ENCODE results near the gene ATP2C2. TPM values are rescaled to one million over a fixed set of nuclear protein-coding genes. Genes with fewer than 3 reads are reported as not detected.

The ATP2C2 gene
- total and polyA plus RNA-seq, 9 of the 15 experiments (the other 6 are each of a cell fraction or from before 2014, with no cell fraction given): 0.75 TPM; not detected in 8

GRCh38 chr16:84460406-84461028 lies 92.2 kb downstream of the ATP2C2 start:
- BruUV-seq (replicated peaks): no TSS peak
- DNase-seq (ENCODE audit: extremely low read depth in 1 of 4, low spot score in 3 of 4): no peak
- H3K4me1 ChIP-seq (replicated peaks in 1 of 2; ENCODE audit: control insufficient read depth in 2 of 2, insufficient read depth in 2 of 2, low read length in 2 of 2): peaks cover 0 to 15% of the 10 kb centered on the region in 2 experiments; a peak in 2 of 5 replicates
- H3K27ac ChIP-seq (ENCODE audit: extremely low read depth, low read depth, low read length): no peak overlapping the region
- 3% methylated on average over 19 of the region's 20 CpGs for WGBS (ENCODE audit: insufficient coverage, low coverage, missing lambda C conversion rate)
- H3K4me2 ChIP-seq (ENCODE audit: insufficient read depth, low read length): no peak overlapping the region
- no peaks in the 10 kb centered on the region for H3K9me1 ChIP-seq (ENCODE audit: control insufficient read depth, insufficient read depth, low read length)
- ChIA-PET CTCF (ENCODE audit: low intra/inter-chr PET ratio) (no interaction called here), POLR2A (interaction anchor here (0.7 kb wide), 1 partner anchor 438 kb away, joined by 3 read pairs; no protein-coding TSS in a partner anchor)
- no peaks in the 10 kb centered on the region for H3K36me3 ChIP-seq (ENCODE audit: control insufficient read depth, insufficient read depth, low read length)
- H3K9ac ChIP-seq (ENCODE audit: insufficient read depth in 1 of 2, low read depth in 2 of 2, low read length in 2 of 2): no peak overlapping the region
- H2AFZ ChIP-seq (ENCODE audit: low read depth, low read length): no peak overlapping the region
- H3K9me3 ChIP-seq (replicated peaks; ENCODE audit: control insufficient read depth, insufficient read depth, low read depth, low read length): no peaks in the 10 kb centered on the region
- in situ Hi-C loops (cut with MboI) (no loop called here), intact Hi-C loops (cut with micrococcal nuclease) (no loop called here)
- H3K4me3 ChIP-seq: no peak overlapping the region
- H4K20me1 ChIP-seq (replicated peaks; ENCODE audit: control insufficient read depth, insufficient read depth, low read length): peaks cover 10% of the 10 kb centered on the region; the same call in 1 of the 2 replicates
- FAIRE-seq: no peak
- H3K27me3 ChIP-seq (ENCODE audit: control insufficient read depth in 2 of 2, insufficient read depth in 2 of 2, low read length in 2 of 2): peaks cover 47 to 54% of the 10 kb centered on the region in 2 experiments
- no peaks in the 10 kb centered on the region for H3K79me2 ChIP-seq (ENCODE audit: control insufficient read depth, insufficient read depth, low read length)
- no peak; the same call in 2 of the 3 replicates for ATAC-seq
- TF ChIP-seq MYC (IDR thresholded peaks at IDR 0.05; ENCODE audit: low read depth, low read length) (no peak), MYC (CRISPR knock-in tag; IDR thresholded peaks at IDR 0.05; ENCODE audit: borderline replicate concordance, low read depth) (no peak), PRMT5 (CRISPR knock-in tag; IDR thresholded peaks at IDR 0.05) (no peak), NCOA6 (IDR thresholded peaks at IDR 0.05) (no peak), TARDBP (IDR thresholded peaks at IDR 0.05) (no peak), NRF1 (conservative IDR thresholded peaks at IDR 0.05 in 1 of 2, IDR thresholded peaks at IDR 0.05 in 1 of 2) (no peak), GMEB1 (CRISPR knock-in tag; IDR thresholded peaks at IDR 0.05) (no peak), IRF2 (CRISPR knock-in tag; IDR thresholded peaks at IDR 0.05) (no peak), FOS (IDR thresholded peaks at IDR 0.05; ENCODE audit: extremely low read depth, insufficient read length) (no peak), ZKSCAN1 (IDR thresholded peaks at IDR 0.05; ENCODE audit: low read depth, low read length) (no peak), PCBP1 (IDR thresholded peaks at IDR 0.05; ENCODE audit: low read depth, low read length, poor library complexity, severe bottlenecking) (no peak), CHD4 (IDR thresholded peaks at IDR 0.05; ENCODE audit: insufficient read depth, insufficient replicate concordance, low read depth, low read length, poor library complexity, severe bottlenecking) (no peak), ZBTB34 (CRISPR knock-in tag; IDR thresholded peaks at IDR 0.05) (no peak), SMARCB1 (IDR thresholded peaks at IDR 0.05; ENCODE audit: insufficient read length, low read depth) (no peak), ZNF232 (CRISPR knock-in tag; IDR thresholded peaks at IDR 0.05) (no peak), ZC3H4 (CRISPR knock-in tag; IDR thresholded peaks at IDR 0.05; ENCODE audit: borderline replicate concordance) (no peak)

Data from K562 (cell line).